Thyroid gland (tissue), 4 donors: ENCODE results near the gene MATN1. TPM values are rescaled to one million over a fixed set of nuclear protein-coding genes. Genes with fewer than 3 reads are reported as not detected.

ENCODE experiments used
- DNase-seq, 2 donors: peaks; one replicate each; pipeline ENCODE4 v3.0.0-alpha.2; 2019
- H3K27ac ChIP-seq, 3 donors: fragments of 200-600 bp; sonication (generic); 1 replicate in 2 of 3; 2 replicates in 1 of 3; pipeline ENCODE4 v1.5.1; 2016 to 2019; ENCODE audit warnings: mild to moderate bottlenecking in 1 of 3, moderate library complexity in 1 of 3
- H3K27me3 ChIP-seq: fragments of 200-600 bp; sonication (generic); one replicate; pipeline ENCODE4 v1.5.1; 2019
- H3K36me3 ChIP-seq, 2 donors: fragments of 200-600 bp; sonication (generic); one replicate each; pipeline ENCODE4 v1.5.1; 2016 to 2019
- H3K4me1 ChIP-seq, 2 donors: fragments of 200-600 bp; sonication (generic); one replicate each; pipeline ENCODE4 v1.5.1; 2017 to 2019
- H3K4me3 ChIP-seq, 3 donors: fragments of 200-600 bp; sonication (generic); replicated peaks in 1 of 3; 1 replicate in 2 of 3; 2 replicates in 1 of 3; pipeline ENCODE4 v1.5.1; 2016; ENCODE audit warnings: mild to moderate bottlenecking in 1 of 3
- H3K9me3 ChIP-seq: fragments of 200-600 bp; sonication (generic); one replicate; pipeline ENCODE4 v1.5.1; 2017
- CTCF ChIP-seq, 6 experiments: fragments of 200-600 bp in 3 of 6; fragments of 450-650 bp in 3 of 6; sonication (generic) in 3 of 6; IDR thresholded peaks; one replicate each; pipeline ENCODE4 v1.5.1; 2016 to 2019; ENCODE audit warnings: antibody characterized with exemption in 6 of 6, mild to moderate bottlenecking in 2 of 6, inconsistent platforms in 1 of 6, moderate library complexity in 1 of 6
- POLR2A ChIP-seq, 2 donors: fragments of 450-650 bp; IDR thresholded peaks; one replicate each; pipeline ENCODE4 v1.6.1; 2017; ENCODE audit warnings: antibody characterized with exemption in 2 of 2, mild to moderate bottlenecking in 2 of 2, moderate library complexity in 1 of 2
- WGBS, 2 donors: methylation state at CpG; one replicate each; pipeline ENCODE4 v1.1.5; 2017; 5-methylcytosine and 5-hydroxymethylcytosine counted together
- intact Hi-C: fragments of 100-400 bp; cut with DNase I; formaldehyde crosslinking; loops from one replicate; pipeline ENCODE4 v1.15.1; 2023
- total RNA-seq, 4 donors: library from RNA; depleted of rRNA; stranded (reverse); fragments of >200 nt; gene quantifications; one replicate each; pipeline ENCODE4 v1.2.3, GENCODE V29; 2016

The MATN1 gene
- total RNA-seq, 4 donors from 2014 or later = 0.45 to 3.0 TPM; not detected in 2

DNA sequence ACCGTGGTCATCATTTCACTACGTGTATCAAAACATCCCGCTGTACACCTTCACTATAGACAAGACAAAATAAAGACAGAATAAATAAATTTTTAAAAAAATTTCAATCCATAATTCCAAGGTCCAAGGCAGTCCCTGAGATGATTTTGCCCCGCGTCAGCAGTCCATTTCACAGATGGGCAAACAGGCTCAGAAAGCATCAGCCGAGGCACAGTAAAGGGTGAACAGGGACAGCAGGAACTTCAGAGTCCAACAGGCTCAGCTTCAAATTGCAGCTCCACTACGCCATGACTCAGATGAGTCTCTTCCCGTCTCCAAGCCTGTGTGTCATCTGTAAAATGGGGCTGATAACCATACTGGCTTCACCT lies 15.0 kb downstream of the MATN1 start:
- H3K27me3 ChIP-seq = no peaks in the 10 kb centered on the region
- intact Hi-C loops = loop anchor here (10.0 kb wide), 1 partner anchor 1474 kb away; the partner anchor contains the start of genes MECR and PTPRU

GRCh38 chr1:30707412-30708360 lies 15.7 kb downstream of the MATN1 start:
- no peaks in the 10 kb centered on the region for H3K4me1 ChIP-seq
- H3K9me3 ChIP-seq = no peaks in the 10 kb centered on the region
- no peak overlapping the region for H3K27ac ChIP-seq
- TF ChIP-seq CTCF (IDR thresholded peaks at IDR 0.05) (peak; percentile 57 to 95 (median 83)), POLR2A (IDR thresholded peaks at IDR 0.05) (no peak)
- H3K36me3 ChIP-seq = no peaks in the 10 kb centered on the region
- intact Hi-C loops = loop anchor here (10.0 kb wide), 1 partner anchor 1473 kb away; the partner anchor contains the start of genes MECR and PTPRU
- no peaks in the 10 kb centered on the region for H3K27me3 ChIP-seq
- no peak overlapping the region for H3K4me3 ChIP-seq
- DNase-seq = peak; percentile 69 to 75
- WGBS, 2 donors = 41 to 56% methylated on average over 11 to 14 of the region's 16 CpGs

More for the DNA sequence above, 15.0 kb downstream of the MATN1 start:
- H3K4me3 ChIP-seq = no peak overlapping the region
- H3K27ac ChIP-seq = no peak overlapping the region
- no peaks in the 10 kb centered on the region for H3K36me3 ChIP-seq
- DNase-seq = no peak
- H3K4me1 ChIP-seq = no peaks in the 10 kb centered on the region
- WGBS, 2 donors = 47 to 51% methylated on average over 8 of the region's 8 CpGs
- H3K9me3 ChIP-seq = no peaks in the 10 kb centered on the region
- no peak for TF ChIP-seq POLR2A (IDR thresholded peaks at IDR 0.05)
- no peak for TF ChIP-seq CTCF (IDR thresholded peaks at IDR 0.05)

DNA sequence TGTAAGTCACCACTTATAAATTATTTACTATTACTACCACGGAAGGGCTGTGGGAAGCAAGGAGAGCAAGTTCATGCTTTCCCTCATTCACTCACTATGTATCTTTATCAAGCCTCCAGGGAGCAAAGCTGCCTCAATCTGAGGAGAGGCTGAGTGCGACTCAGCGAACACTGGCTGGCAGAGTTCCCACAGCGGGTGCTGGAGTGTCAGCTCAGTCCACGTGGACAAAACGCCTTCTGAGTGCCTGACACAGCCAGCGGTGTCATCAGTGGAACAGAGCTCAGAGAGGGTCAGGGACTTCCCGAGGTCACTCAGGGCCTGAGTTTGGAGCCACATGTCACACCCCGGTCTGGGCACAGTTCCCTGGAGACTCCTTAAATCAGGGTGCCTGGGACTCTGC lies 16.9 kb downstream of the MATN1 start:
- peak; percentile 85 to 86 for DNase-seq
- Histone ChIP-seq H3K36me3 (no peaks in the 10 kb centered on the region), H3K4me3 (no peak overlapping the region), H3K9me3 (no peaks in the 10 kb centered on the region), H3K4me1 (no peaks in the 10 kb centered on the region), H3K27me3 (no peaks in the 10 kb centered on the region), H3K27ac (no peak overlapping the region)
- TF ChIP-seq CTCF (IDR thresholded peaks at IDR 0.05) (no peak), POLR2A (IDR thresholded peaks at IDR 0.05) (no peak)
- 14 to 21% methylated on average over 7 to 8 of the region's 9 CpGs for WGBS, 2 donors
- intact Hi-C loops = loop anchor here (10.0 kb wide), 1 partner anchor 1472 kb away; the partner anchor contains the start of genes MECR and PTPRU

DNA sequence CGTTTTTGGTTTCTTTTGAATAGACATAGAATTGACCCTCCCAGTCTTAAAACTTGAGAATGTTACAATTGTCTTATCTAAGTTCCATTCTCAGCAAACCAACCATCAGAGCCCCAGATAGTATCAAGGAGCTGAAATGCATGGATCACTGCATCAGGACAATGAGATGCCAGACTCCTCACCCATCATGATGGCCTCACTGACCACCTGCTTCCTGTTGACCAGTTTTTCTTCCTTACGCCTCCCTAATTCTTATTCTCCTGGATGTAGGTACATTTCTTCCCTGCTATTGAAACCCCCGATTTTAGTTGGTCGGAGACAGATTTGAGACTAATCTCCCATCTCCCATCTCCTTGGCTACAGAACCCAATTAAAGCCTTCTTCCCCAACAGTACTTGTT lies 17.7 kb downstream of the MATN1 start:
- H3K4me3 ChIP-seq = no peak overlapping the region
- no peak for DNase-seq
- 63 to 66% methylated on average over 4 of the region's 4 CpGs for WGBS, 2 donors

More for the DNA sequence above, 17.7 kb downstream of the MATN1 start:
- no peaks in the 10 kb centered on the region for H3K36me3 ChIP-seq
- H3K4me1 ChIP-seq = no peaks in the 10 kb centered on the region
- intact Hi-C loops = loop anchor here (10.0 kb wide), 1 partner anchor 1471 kb away; the partner anchor contains the start of genes MECR and PTPRU
- TF ChIP-seq CTCF (IDR thresholded peaks at IDR 0.05) = no peak
- no peak for TF ChIP-seq POLR2A (IDR thresholded peaks at IDR 0.05)
- no peaks in the 10 kb centered on the region for H3K27me3 ChIP-seq
- no peaks in the 10 kb centered on the region for H3K9me3 ChIP-seq
- no peak overlapping the region for H3K27ac ChIP-seq
